PC-9 (cell line): ENCODE measurements around the gene MAN1A2. TPM values are rescaled to one million over a fixed set of nuclear protein-coding genes. Genes with fewer than 3 reads are reported as not detected.

Experiments
- BruUV-seq: library from RNA; stranded (reverse); fragments of 400-500 nt; replicated peaks from 2 replicates; lab custom pipeline; 2021; lab: Mats Ljungman, UMichigan
- CTCF ChIA-PET: fragments of 300-600 bp; sonication (Branson Sonifier 250); formaldehyde crosslinking; loops from one replicate; lab custom pipeline; 2022; ENCODE audit warnings: antibody characterized with exemption; lab: Charles Lee
- POLR2A ChIA-PET: fragments of 300-600 bp; sonication (Branson Sonifier 250); formaldehyde crosslinking; loops from one replicate; lab custom pipeline; 2022; ENCODE audit warnings: antibody characterized with exemption; ENCODE audit not compliant: unreplicated experiment; lab: Charles Lee
- DNase-seq, 2 experiments: peaks; one replicate each; pipeline versions ENCODE4 v3.0.0 to v3.0.0-alpha.2; 2015 to 2022; ENCODE audit warnings: mixed read lengths in 1 of 2
- H2AFZ ChIP-seq: fragments of 200-600 bp; sonication (generic); 2 replicates; pipeline ENCODE4 v1.8.1; 2017; ENCODE audit warnings: antibody characterized with exemption
- H3F3A ChIP-seq: fragments of 200-600 bp; sonication (generic); 2 replicates; pipeline ENCODE4 v1.8.1; 2017; ENCODE audit warnings: antibody characterized with exemption, mild to moderate bottlenecking, low read depth; ENCODE audit not compliant: insufficient read depth
- H3K27ac ChIP-seq: fragments of 200-600 bp; sonication (generic); 2 replicates; pipeline ENCODE4 v1.6.1; 2016; ENCODE audit warnings: mixed run types
- H3K27me3 ChIP-seq: fragments of 200-600 bp; sonication (generic); 2 replicates; pipeline ENCODE4 v1.6.1; 2016; ENCODE audit warnings: low read depth, mixed run types; ENCODE audit not compliant: insufficient read depth
- H3K36me3 ChIP-seq: fragments of 200-600 bp; sonication (generic); 2 replicates; pipeline ENCODE4 v1.6.1; 2016; ENCODE audit warnings: low read depth, mixed run types
- H3K4me1 ChIP-seq: fragments of 200-600 bp; sonication (generic); replicated peaks from 2 replicates; pipeline ENCODE4 v1.6.1; 2016; ENCODE audit warnings: mixed run types; ENCODE audit not compliant: insufficient read depth
- H3K4me2 ChIP-seq: fragments of 200-600 bp; sonication (generic); 2 replicates; pipeline ENCODE4 v1.6.1; 2017; ENCODE audit warnings: mixed run types
- H3K4me3 ChIP-seq: fragments of 200-600 bp; sonication (generic); 2 replicates; pipeline ENCODE4 v1.6.1; 2016; ENCODE audit warnings: mixed run types
- H3K79me2 ChIP-seq: fragments of 200-600 bp; sonication (generic); 2 replicates; pipeline ENCODE4 v1.6.1; 2017; ENCODE audit warnings: low read depth, mixed run types
- H3K9me2 ChIP-seq: fragments of 200-600 bp; sonication (generic); 2 replicates; pipeline ENCODE4 v1.8.1; 2017; ENCODE audit warnings: mild to moderate bottlenecking; ENCODE audit not compliant: insufficient read depth
- H3K9me3 ChIP-seq: fragments of 200-600 bp; sonication (generic); 2 replicates; pipeline ENCODE4 v1.8.1; 2016; ENCODE audit warnings: low read depth; ENCODE audit not compliant: insufficient read depth
- H4K20me1 ChIP-seq: fragments of 200-600 bp; sonication (generic); 2 replicates; pipeline ENCODE4 v1.8.1; 2017; ENCODE audit not compliant: insufficient read depth
- EZH2 ChIP-seq: fragments of 200-600 bp; sonication (generic); IDR thresholded peaks from 2 replicates; pipeline ENCODE4 v1.8.0; 2017; ENCODE audit warnings: antibody characterized with exemption, low read depth
- intact Hi-C: fragments of 100-400 bp; cut with micrococcal nuclease; formaldehyde crosslinking; loops from one replicate; pipeline ENCODE4 v1.10.0; 2022; ENCODE audit not compliant: unreplicated experiment
- total RNA-seq: library from RNA; stranded (reverse); gene quantifications from 2 replicates; pipeline ENCODE4 v1.2.3, GENCODE V29; 2021
- TF ChIP-seq, protein P1 (sequence below): fragments of 200-600 bp; sonication (generic); conservative IDR thresholded peaks from 2 replicates; pipeline ENCODE4 v1.6.1; 2017; ENCODE audit warnings: mixed run types, antibody characterized with exemption, mild to moderate bottlenecking, moderate library complexity

MAN1A2 gene
- total RNA-seq, 1 experiment from 2014 or later: 50.3 TPM

DNA sequence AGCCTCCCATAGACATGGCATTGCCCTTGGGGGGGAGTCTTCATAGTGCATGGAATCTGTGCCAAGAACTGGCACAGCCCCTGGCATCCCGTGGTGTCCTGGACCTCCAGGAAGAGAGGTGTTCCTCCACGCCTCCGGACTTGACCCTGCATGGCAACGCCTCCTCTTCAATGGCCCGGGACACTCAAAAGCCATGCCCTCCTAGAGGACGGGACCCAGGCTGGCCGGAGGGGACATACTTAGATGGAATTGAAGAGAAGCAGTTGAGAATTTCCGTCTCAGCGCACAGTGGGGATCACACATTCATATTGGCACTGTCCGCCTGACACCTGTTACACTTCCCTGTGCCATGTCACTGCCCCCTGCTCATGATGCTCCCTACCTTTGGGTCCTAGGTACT is 200.2 kb downstream of the MAN1A2 start:
- Histone ChIP-seq H3K9me2 (no peaks in the 10 kb centered on the region), H3F3A (peaks cover 29% of the 10 kb centered on the region), H4K20me1 (no peaks in the 10 kb centered on the region), H3K4me3 (no peak overlapping the region), H3K27me3 (no peaks in the 10 kb centered on the region), H3K27ac (no peak overlapping the region), H3K4me1 (peaks cover 37% of the 10 kb centered on the region), H3K4me2 (no peak overlapping the region), H3K36me3 (no peaks in the 10 kb centered on the region), H3K9me3 (no peaks in the 10 kb centered on the region), H3K79me2 (no peaks in the 10 kb centered on the region), H2AFZ (no peak overlapping the region)
- no TSS peak for BruUV-seq
- no peak for DNase-seq
- POLR2A ChIA-PET: no interaction called here
- intact Hi-C loops: no loop called here
- CTCF ChIA-PET: no interaction called here
- TF ChIP-seq, protein P1, sequence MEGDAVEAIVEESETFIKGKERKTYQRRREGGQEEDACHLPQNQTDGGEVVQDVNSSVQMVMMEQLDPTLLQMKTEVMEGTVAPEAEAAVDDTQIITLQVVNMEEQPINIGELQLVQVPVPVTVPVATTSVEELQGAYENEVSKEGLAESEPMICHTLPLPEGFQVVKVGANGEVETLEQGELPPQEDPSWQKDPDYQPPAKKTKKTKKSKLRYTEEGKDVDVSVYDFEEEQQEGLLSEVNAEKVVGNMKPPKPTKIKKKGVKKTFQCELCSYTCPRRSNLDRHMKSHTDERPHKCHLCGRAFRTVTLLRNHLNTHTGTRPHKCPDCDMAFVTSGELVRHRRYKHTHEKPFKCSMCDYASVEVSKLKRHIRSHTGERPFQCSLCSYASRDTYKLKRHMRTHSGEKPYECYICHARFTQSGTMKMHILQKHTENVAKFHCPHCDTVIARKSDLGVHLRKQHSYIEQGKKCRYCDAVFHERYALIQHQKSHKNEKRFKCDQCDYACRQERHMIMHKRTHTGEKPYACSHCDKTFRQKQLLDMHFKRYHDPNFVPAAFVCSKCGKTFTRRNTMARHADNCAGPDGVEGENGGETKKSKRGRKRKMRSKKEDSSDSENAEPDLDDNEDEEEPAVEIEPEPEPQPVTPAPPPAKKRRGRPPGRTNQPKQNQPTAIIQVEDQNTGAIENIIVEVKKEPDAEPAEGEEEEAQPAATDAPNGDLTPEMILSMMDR: no peak
- TF ChIP-seq EZH2: no peak

DNA sequence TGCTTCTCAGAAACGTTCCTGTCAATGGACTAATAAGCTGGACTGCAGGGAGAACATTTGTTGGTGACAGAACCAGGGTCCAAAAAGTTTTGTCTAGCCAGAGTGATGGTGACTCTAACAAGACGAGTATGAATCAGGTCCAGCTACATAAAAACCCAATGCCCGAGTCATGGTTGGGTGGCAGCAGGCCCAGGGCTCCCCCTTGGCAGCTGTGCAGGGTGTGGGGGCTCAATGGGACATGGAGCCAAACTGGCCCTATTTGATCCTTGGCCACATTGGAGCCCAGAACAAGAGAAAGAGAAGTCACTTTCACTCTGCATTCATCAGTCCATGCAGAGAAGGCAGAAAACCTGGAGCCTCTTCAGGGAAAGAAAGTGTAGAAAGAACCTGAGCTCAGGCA is 200.7 kb downstream of the MAN1A2 start:
- Histone ChIP-seq H3K4me2 (no peak overlapping the region), H3F3A (peaks cover 32% of the 10 kb centered on the region), H4K20me1 (no peaks in the 10 kb centered on the region), H2AFZ (no peak overlapping the region), H3K36me3 (no peaks in the 10 kb centered on the region), H3K9me3 (no peaks in the 10 kb centered on the region), H3K9me2 (no peaks in the 10 kb centered on the region), H3K79me2 (no peaks in the 10 kb centered on the region), H3K27ac (no peak overlapping the region), H3K4me3 (no peak overlapping the region), H3K27me3 (no peaks in the 10 kb centered on the region), H3K4me1 (peaks cover 42% of the 10 kb centered on the region)
- TF ChIP-seq, protein P1: no peak
- TF ChIP-seq EZH2: no peak
- POLR2A ChIA-PET: no interaction called here
- intact Hi-C loops: no loop called here
- BruUV-seq: no TSS peak
- CTCF ChIA-PET: no interaction called here
- DNase-seq: no peak

DNA sequence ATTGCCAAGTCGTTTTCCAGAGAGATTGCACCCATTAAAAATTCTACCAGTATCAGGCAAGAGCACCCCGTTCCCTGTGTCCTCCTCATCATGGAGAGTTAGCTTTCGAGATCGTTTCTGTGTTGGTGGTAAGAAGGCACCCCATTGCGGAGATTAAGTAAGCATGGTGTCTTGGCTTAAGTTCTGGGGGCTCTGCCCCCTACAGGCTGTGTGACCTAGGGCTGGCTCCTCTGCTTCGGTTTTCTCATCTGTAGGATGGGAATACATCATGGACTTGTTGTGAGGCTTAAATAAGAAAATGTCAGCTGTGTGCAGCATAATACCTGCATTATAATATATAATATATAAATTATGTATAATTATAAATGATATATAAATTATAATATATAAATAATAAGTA is 201.8 kb downstream of the MAN1A2 start:
- no peaks in the 10 kb centered on the region for H3K27me3 ChIP-seq
- intact Hi-C loops: no loop called here
- no peak for DNase-seq
- no peaks in the 10 kb centered on the region for H4K20me1 ChIP-seq
- H2AFZ ChIP-seq: no peak overlapping the region
- no peak overlapping the region for H3K27ac ChIP-seq
- no peaks in the 10 kb centered on the region for H3K36me3 ChIP-seq
- H3K79me2 ChIP-seq: no peaks in the 10 kb centered on the region
- no peaks in the 10 kb centered on the region for H3K9me3 ChIP-seq
- no peak for TF ChIP-seq EZH2
- TF ChIP-seq, protein P1: no peak
- POLR2A ChIA-PET: no interaction called here
- H3F3A ChIP-seq: peaks cover 32% of the 10 kb centered on the region
- BruUV-seq: no TSS peak
- no peak overlapping the region for H3K4me2 ChIP-seq
- H3K4me1 ChIP-seq: peaks cover 50% of the 10 kb centered on the region
- CTCF ChIA-PET: no interaction called here
- H3K4me3 ChIP-seq: no peak overlapping the region
- H3K9me2 ChIP-seq: no peaks in the 10 kb centered on the region
